Stimulated activated CD4-positive, alpha-beta T cell treated with anti-CD3 and anti-CD28 coated beads, Interleukin-1b, Interleukin-23, amount 100 ng/mL, for 24 hours (primary cell): ENCODE measurements around the gene OR14J1.
"Not testable (repeated sequence)": the region's sequence is repeated elsewhere in the genome, so short reads cannot be mapped to it uniquely, and the experiment has no call there.

Experiments used
- DNase-seq, 4 experiments: peaks; one replicate each; pipeline ENCODE4 v3.0.0-alpha.2; 2020; ENCODE audit warnings: low read depth in 4 of 4, low spot score in 1 of 4

Gene OR14J1

GRCh38 chr6:29301316-29301715 is at the start of gene OR14J1:
Gene OR14J1 (plus strand): TSS chr6:29301701. CDS start chr6:29306690, 4,989 bp downstream.
- DNase-seq = no peak

GRCh38 chr6:29251736-29252135 is 49.8 kb upstream of the OR14J1 start:
- DNase-seq = no peak

GRCh38 chr6:29255530-29255929 is 46.0 kb upstream of the OR14J1 start:
- DNase-seq = no peak

GRCh38 chr6:29259721-29260120 is 41.8 kb upstream of the OR14J1 start:
- DNase-seq = no peak

GRCh38 chr6:29263001-29263400 is 38.5 kb upstream of the OR14J1 start:
- no peak for DNase-seq

GRCh38 chr6:29294499-29294914 is 7.0 kb upstream of the OR14J1 start:
- no peak for DNase-seq

GRCh38 chr6:29295181-29295585 is 6.3 kb upstream of the OR14J1 start:
- DNase-seq = no peak

- no peak for DNase-seq
These were observed 5.9 kb upstream of the OR14J1 start for GRCh38 chr6:29295623-29296022.

- no peak for DNase-seq
These were observed 18.4 kb downstream of the OR14J1 start for GRCh38 chr6:29319931-29320330.

- not testable (repeated sequence) for DNase-seq
These were observed 21.8 kb downstream of the OR14J1 start for GRCh38 chr6:29323332-29323731.

- DNase-seq = no peak
These were observed 24.3 kb downstream of the OR14J1 start for GRCh38 chr6:29325777-29326176.

GRCh38 chr6:29332676-29333075 is 31.2 kb downstream of the OR14J1 start:
- DNase-seq = no peak

- no peak for DNase-seq
These were observed 34.8 kb downstream of the OR14J1 start for GRCh38 chr6:29336269-29336668.

GRCh38 chr6:29345380-29345779 is 43.9 kb downstream of the OR14J1 start:
- no peak for DNase-seq

GRCh38 chr6:29349348-29349747 is 47.8 kb downstream of the OR14J1 start:
- not testable (repeated sequence) for DNase-seq

GRCh38 chr6:29354980-29355379 is 53.5 kb downstream of the OR14J1 start:
- DNase-seq = no peak

- DNase-seq = no peak
These were observed 54.1 kb downstream of the OR14J1 start for GRCh38 chr6:29355603-29356002.
